Activated naive CD4-positive, alpha-beta T cell treated with anti-CD3 and anti-CD28 coated beads for 36 hours (primary cell): Measurements from ENCODE around the gene ZNF428. TPM values are rescaled to one million over a fixed set of nuclear protein-coding genes. Genes with fewer than 3 reads are reported as not detected.
"Not testable (repeated sequence)": the region's sequence is repeated elsewhere in the genome, so short reads cannot be mapped to it uniquely, and the experiment has no call there.

Experiments used
- CTCF ChIA-PET: fragments of 350-600 bp; sonication (Branson Sonifier 250); formaldehyde crosslinking; loops from one replicate; lab custom pipeline; 2021; ENCODE audit warnings: antibody characterized with exemption; lab: Charles Lee
- DNase-seq: peaks from one replicate; pipeline ENCODE4 v3.0.0-alpha.2; 2020
- H3K27ac Mint-ChIP-seq: one replicate; pipeline ENCODE4 v1.8.0; 2021; ENCODE audit warnings: mild to moderate bottlenecking, mixed read lengths
- H3K27me3 Mint-ChIP-seq: one replicate; pipeline ENCODE4 v1.8.0; 2021; ENCODE audit warnings: low read depth, mixed read lengths
- H3K36me3 Mint-ChIP-seq: one replicate; pipeline ENCODE4 v1.8.0; 2021; ENCODE audit warnings: low read depth, mixed read lengths
- H3K4me1 Mint-ChIP-seq: one replicate; pipeline ENCODE4 v1.8.0; 2021; ENCODE audit warnings: low read depth, mixed read lengths
- H3K4me3 Mint-ChIP-seq: one replicate; pipeline ENCODE4 v1.8.0; 2021; ENCODE audit warnings: mild to moderate bottlenecking, moderate library complexity, mixed read lengths
- H3K9me3 Mint-ChIP-seq: one replicate; pipeline ENCODE4 v1.8.0; 2021; ENCODE audit warnings: mixed read lengths
- intact Hi-C: fragments of 100-400 bp; cut with micrococcal nuclease; formaldehyde crosslinking; loops from one replicate; pipeline ENCODE4 v1.15.1; 2023
- total RNA-seq, 2 experiments: library from RNA; stranded (reverse); gene quantifications; one replicate each; pipeline ENCODE4 v1.2.3, GENCODE V29; 2021

ZNF428 gene
- total RNA-seq, 2 experiments from 2014 or later = 11.4 to 11.8 TPM

DNA sequence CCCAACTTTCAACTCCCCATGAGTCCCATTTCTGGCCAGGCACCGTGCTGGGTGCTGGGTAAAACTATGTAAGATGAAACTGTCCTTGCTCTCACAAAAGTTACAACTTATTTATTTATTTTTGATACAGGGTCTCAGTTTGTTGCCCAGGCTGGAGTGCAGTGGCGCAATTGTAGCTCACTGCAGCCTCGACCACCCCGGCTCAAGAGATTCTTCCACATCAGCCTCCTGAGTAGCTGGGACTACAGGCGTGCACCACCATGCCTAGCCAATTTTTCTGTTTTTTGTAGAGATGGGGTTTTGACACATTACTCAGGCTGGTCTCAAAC, 33.1 kb upstream of the ZNF428 start:
- Mint-ChIP-seq H3K4me1 (no peaks in the 10 kb centered on the region), H3K9me3 (peaks cover 3% of the 10 kb centered on the region), H3K4me3 (no peak overlapping the region), H3K27me3 (no peaks in the 10 kb centered on the region), H3K27ac (no peak overlapping the region), H3K36me3 (peaks cover 16% of the 10 kb centered on the region)
- CTCF ChIA-PET = interaction anchor here (0.5 to 2.4 kb wide), 7 partner anchors 9 to 220 kb away, joined by 3 to 9 read pairs (median 4); no protein-coding TSS in a partner anchor
- DNase-seq = no peak
- intact Hi-C loops = no loop called here

DNA sequence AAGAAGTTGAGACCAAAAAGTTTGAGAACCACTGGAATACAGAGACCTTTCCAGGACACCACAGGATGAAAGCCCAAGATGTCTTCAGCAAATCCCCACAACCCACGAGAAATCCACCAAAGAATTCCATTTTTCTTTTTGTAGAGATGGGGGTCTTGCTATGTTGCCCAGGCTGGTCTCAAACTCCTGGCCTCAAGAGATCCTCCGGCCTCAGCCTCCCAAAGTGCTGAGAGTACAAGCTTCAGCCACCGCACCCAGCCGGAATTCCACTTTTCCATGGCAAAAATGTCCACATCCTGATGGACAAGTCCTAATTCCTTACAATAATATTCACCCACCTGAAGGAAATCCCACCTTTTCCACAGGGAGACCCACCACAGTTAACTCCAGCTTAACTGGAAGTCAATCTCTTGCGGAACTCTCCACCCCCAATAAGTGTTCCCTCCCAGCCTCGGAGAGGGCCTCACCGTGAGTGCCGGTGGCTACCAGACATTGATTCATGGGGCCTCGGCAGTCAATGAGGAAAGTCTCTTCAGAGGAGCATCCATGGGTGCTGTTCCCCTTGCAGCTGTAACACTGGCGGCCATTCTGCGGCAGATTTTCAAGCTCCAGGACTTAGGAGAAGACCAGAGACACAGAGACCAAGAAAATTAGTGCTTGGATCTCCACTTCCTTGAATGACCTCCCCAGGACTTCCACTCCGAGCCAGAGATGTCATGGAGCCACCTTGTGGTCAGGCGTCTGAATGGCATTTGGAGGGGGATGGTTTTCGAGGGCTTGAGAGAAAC, 32.5 kb upstream of the ZNF428 start:
- no peak overlapping the region for H3K27ac Mint-ChIP-seq
- peaks cover 16% of the 10 kb centered on the region for H3K36me3 Mint-ChIP-seq
- peak; percentile 67 for DNase-seq
- H3K9me3 Mint-ChIP-seq = peaks cover 3% of the 10 kb centered on the region
- intact Hi-C loops = no loop called here
- H3K4me3 Mint-ChIP-seq = no peak overlapping the region
- H3K4me1 Mint-ChIP-seq = no peaks in the 10 kb centered on the region
- CTCF ChIA-PET = interaction anchor here (0.7 to 2.4 kb wide), 6 partner anchors 10 to 220 kb away, joined by 3 to 9 read pairs (median 4); no protein-coding TSS in a partner anchor
- H3K27me3 Mint-ChIP-seq = no peaks in the 10 kb centered on the region

DNA sequence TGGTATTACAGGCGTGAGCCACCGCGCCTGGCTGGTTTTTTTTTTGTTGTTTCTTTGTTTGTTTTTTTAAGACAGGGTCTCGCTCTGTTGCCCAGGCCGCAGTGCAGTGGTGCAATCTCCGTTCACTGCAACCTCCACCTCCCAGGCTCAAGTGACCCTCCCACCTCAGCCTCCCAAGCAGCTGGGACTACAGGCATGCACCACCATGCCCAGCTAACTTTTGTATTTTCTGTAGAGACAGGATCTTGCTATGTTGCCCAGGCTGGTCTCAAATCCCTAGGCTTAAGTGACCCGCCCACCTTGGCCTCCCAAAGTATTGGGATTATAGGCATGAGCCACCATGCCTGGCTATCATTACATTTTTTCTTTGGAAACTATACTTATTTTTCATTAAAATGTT, 30.8 kb upstream of the ZNF428 start:
- intact Hi-C loops, H3K36me3 Mint-ChIP-seq, H3K27me3 Mint-ChIP-seq, H3K27ac Mint-ChIP-seq, H3K9me3 Mint-ChIP-seq, H3K4me3 Mint-ChIP-seq, DNase-seq, H3K4me1 Mint-ChIP-seq: not testable (repeated sequence)
- CTCF ChIA-PET = interaction anchor here (0.6 to 1.3 kb wide), 5 partner anchors 12 to 218 kb away, joined by 3 to 4 read pairs (median 4); no protein-coding TSS in a partner anchor

DNA sequence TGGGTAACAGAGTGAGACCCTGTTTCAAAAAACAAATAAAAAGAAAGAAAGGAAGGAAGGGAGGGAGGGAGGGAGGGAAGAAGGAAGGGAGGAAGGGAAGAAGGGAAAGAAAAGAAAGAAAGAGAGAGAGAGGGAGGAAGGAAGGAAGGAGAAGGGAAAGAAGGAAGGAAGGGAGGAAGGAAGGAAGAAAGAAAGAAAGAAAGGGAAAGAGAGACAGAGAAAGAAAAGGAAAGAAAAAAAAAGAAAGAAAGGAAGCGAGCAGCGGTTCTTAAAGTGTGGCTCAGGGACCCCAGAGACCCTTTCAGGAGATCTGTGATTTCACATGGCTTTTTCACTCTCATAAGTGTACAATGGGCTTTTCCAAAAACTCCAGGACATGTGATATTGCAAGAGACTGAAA, 30.1 kb upstream of the ZNF428 start:
- Mint-ChIP-seq H3K4me1 (no peaks in the 10 kb centered on the region), H3K9me3 (no peaks in the 10 kb centered on the region)
- no peak for DNase-seq

DNA sequence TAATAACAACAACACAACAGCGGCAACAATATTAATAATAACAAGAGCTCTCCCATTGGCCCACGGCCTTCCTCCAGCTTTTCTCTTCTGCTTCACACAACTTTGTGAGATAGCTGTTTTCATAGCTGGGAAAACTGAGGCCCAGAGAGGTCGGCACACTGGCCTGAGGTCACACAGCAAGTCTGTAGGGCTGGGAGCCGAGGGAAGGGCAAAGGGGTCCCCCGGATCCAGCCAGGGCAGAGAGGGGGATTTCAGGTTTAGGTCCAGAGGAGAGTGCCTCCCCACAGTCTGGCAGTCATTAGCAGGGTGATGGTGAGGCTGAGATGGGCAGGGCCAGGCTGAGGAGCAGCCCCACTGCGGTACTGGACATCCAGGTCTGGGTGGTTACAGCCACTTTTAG, 29.2 kb upstream of the ZNF428 start:
- DNase-seq = no peak
- CTCF ChIA-PET = interaction anchor here (1.3 to 1.4 kb wide), 2 partner anchors 11 to 55 kb away, joined by 3 to 4 read pairs; no protein-coding TSS in a partner anchor
- H3K4me3 Mint-ChIP-seq = no peak overlapping the region
- no peaks in the 10 kb centered on the region for H3K9me3 Mint-ChIP-seq
- H3K36me3 Mint-ChIP-seq = peaks cover 2% of the 10 kb centered on the region
- intact Hi-C loops = no loop called here
- H3K27ac Mint-ChIP-seq = no peak overlapping the region
- H3K27me3 Mint-ChIP-seq = no peaks in the 10 kb centered on the region
- H3K4me1 Mint-ChIP-seq = no peaks in the 10 kb centered on the region

More for the DNA sequence above, 30.1 kb upstream of the ZNF428 start:
- no peak overlapping the region for H3K27ac Mint-ChIP-seq
- intact Hi-C loops = no loop called here
- CTCF ChIA-PET = interaction anchor here (0.8 to 1.3 kb wide), 3 partner anchors 13 to 130 kb away, joined by 3 to 4 read pairs (median 4); no protein-coding TSS in a partner anchor
- H3K4me3 Mint-ChIP-seq = no peak overlapping the region
- H3K27me3 Mint-ChIP-seq = no peaks in the 10 kb centered on the region
- H3K36me3 Mint-ChIP-seq = peaks cover 3% of the 10 kb centered on the region

DNA sequence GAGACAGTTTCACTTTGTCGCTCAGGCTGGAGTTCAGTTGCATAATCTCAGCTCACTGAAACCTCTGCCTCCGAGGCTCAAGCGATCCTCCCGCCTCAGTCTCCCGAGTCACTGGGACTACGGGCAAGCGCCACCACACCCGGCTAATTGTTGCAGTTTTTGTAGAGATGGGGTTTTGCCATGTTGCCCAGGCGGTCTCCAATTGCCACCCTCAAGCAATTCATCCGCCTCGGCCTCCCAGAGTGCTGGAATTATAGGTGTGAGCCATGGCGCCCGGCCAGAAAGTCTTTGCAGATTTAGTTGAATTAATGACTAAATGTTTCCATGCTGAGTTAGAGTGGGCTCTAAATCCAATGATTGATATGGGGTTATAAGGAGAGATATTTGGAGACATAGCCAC, 24.8 kb upstream of the ZNF428 start:
- Mint-ChIP-seq H3K27ac (no peak overlapping the region), H3K27me3 (peaks cover 7% of the 10 kb centered on the region), H3K9me3 (no peaks in the 10 kb centered on the region), H3K36me3 (peaks cover 2% of the 10 kb centered on the region), H3K4me1 (peaks cover 8% of the 10 kb centered on the region), H3K4me3 (no peak overlapping the region)
- no peak for DNase-seq
- intact Hi-C loops = no loop called here
- CTCF ChIA-PET = interaction anchor here (0.7 kb wide), 1 partner anchor 589 kb away, joined by 5 read pairs; no protein-coding TSS in a partner anchor

DNA sequence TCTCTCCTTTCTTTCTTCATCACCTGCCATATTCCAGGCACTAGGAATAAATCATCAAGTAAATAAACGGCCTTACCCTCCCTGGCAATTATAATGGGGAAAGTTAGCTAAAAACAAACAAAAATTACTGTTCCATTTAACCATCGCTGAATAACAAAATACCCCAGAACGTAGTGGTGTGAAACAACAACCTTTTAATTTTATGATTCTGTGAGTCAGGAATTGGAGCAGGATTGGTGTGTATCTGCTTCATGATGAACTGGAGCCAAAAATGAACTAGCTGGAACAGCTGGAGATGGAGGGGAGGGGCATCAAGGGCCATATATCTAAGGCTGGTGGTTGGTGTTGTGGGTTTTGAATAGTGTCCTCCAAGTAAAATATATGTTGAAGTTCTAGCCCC, 23.9 kb upstream of the ZNF428 start:
- CTCF ChIA-PET = no interaction called here
- Mint-ChIP-seq H3K27me3 (peaks cover 16% of the 10 kb centered on the region), H3K27ac (no peak overlapping the region), H3K4me3 (no peak overlapping the region), H3K36me3 (peaks cover 1% of the 10 kb centered on the region), H3K9me3 (no peaks in the 10 kb centered on the region), H3K4me1 (peaks cover 13% of the 10 kb centered on the region)
- DNase-seq = no peak
- intact Hi-C loops = no loop called here

DNA sequence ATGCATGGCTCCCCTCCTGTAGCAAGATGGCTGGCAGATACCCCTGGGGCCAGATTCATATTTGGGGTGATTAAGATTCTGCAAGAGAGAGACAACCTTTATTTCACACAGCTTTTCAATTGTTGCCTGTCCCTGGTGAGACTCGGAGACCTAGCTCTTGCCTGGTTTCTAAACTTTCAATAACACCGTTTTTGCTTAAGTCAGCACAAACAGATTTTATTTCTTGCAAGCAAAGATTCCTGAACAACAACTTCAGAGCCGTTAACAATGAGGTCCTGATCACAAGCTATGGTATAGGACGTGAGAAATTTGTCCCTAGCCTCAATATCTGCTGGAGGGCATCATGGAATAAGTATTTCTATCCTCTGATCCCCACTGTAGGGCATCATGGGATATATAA, 23.1 kb upstream of the ZNF428 start:
- Mint-ChIP-seq H3K4me1 (peaks cover 13% of the 10 kb centered on the region), H3K9me3 (no peaks in the 10 kb centered on the region), H3K27me3 (peaks cover 20% of the 10 kb centered on the region), H3K36me3 (no peaks in the 10 kb centered on the region), H3K4me3 (no peak overlapping the region), H3K27ac (no peak overlapping the region)
- CTCF ChIA-PET = interaction anchor here (1.2 kb wide), 1 partner anchor 11 kb away, joined by 3 read pairs; no protein-coding TSS in a partner anchor
- DNase-seq = no peak
- intact Hi-C loops = no loop called here

DNA sequence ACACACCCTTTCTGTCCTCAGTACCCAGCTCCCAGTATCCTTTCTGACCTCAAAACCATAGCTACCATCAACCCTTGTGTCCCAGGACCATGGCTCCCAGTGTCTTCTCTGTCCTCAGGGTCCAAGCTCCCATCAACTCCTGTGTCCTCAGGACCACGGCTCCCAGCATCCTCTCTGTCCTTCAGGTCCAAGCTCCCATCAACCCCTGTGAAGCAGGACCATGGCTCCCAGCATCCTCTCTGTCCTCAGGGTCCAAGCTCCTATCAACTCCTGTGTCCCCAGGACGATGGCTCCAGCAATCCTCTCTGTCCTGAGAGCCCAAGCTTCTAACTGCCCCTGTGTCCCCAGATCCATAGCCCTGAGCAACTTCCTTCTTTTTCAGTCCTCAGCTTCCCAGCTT, 21.9 kb upstream of the ZNF428 start:
- peaks cover 20% of the 10 kb centered on the region for H3K27me3 Mint-ChIP-seq
- H3K4me3 Mint-ChIP-seq = peak overlapping the region; percentile 1
- intact Hi-C loops = loop anchor here (2.0 kb wide), 1 partner anchor 27 kb away; no protein-coding TSS in a partner anchor
- no peaks in the 10 kb centered on the region for H3K36me3 Mint-ChIP-seq
- CTCF ChIA-PET = interaction anchor here (1.1 kb wide), 1 partner anchor 168 kb away, joined by 3 read pairs; no protein-coding TSS in a partner anchor
- H3K4me1 Mint-ChIP-seq = peaks cover 13% of the 10 kb centered on the region
- H3K27ac Mint-ChIP-seq = no peak overlapping the region
- no peaks in the 10 kb centered on the region for H3K9me3 Mint-ChIP-seq
- DNase-seq = no peak

DNA sequence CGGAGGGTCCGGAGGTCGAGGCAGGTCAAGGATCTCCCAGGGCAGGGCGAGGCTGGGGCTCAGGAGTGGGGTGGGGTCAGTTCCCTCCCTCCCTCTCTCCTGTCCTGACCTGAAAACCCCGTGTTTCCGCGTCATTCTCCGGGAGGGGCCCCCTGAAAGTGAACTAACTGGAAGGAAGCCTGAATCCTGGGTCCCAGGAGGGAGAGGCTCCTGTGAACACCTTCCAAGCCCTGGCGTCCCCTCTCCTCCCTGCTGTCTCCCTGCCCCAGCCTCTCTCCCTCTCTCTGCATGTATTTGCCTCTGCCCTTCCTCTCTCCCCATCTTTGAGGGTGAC, 21.0 kb upstream of the ZNF428 start:
- H3K36me3 Mint-ChIP-seq = no peaks in the 10 kb centered on the region
- H3K27ac Mint-ChIP-seq = no peak overlapping the region
- no peak for DNase-seq
- intact Hi-C loops = loop anchor here (2.0 kb wide), 1 partner anchor 28 kb away; no protein-coding TSS in a partner anchor
- H3K4me3 Mint-ChIP-seq = peak overlapping the region; percentile 72
- H3K4me1 Mint-ChIP-seq = peaks cover 13% of the 10 kb centered on the region
- CTCF ChIA-PET = no interaction called here
- peaks cover 20% of the 10 kb centered on the region for H3K27me3 Mint-ChIP-seq
- no peaks in the 10 kb centered on the region for H3K9me3 Mint-ChIP-seq

DNA sequence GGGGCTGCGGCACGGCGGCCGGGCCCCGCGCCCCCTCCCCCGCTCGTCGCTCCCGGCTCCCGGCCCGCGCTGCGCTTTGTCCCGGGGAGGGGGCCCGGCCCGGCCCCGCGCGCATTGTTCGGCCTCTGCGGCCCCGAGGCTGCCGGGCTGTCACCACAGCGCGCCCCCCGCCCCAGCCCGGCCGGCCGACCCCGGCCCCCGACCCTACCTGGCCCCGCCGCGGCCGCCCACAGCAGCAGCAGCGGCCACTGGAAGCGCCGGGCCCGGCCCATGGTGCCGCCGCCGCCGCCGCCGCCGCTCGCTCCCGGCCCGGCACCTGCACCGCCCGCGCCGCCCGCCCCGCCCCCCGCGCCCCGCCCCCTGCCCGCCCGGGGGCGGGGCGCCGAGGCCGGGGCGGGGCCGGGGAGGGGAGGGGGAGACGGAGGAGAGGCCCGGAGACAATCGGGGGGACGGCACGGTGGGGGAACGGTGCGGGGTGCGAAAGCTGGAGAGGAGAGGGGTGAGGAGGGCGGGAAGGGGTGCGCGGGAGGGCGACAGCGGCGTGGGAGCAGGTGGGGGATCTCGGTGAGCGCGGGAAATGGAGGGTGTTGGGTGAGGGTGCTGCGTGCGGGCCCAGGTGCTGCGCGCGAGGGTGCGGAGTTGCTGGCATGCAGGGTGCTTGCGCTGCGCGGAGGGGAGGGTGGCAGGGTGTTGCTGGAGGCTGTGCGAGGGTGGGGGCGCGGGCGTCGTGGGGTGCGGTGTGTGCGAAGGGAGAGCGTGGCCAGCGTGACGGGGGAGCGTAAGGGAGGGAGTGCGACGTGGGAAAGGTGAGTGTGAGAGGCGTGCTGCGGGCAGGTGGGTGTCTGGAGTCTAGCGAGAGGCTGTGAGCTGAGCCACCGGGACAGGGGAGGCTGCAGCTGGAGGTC, 20.3 kb upstream of the ZNF428 start, which contains the start of gene CADM4:
CADM4 (minus strand) TSS at position 332 of the 905 bp plus-strand sequence; CDS start at position 272, 60 bp downstream.
- Mint-ChIP-seq H3K36me3 (no peaks in the 10 kb centered on the region), H3K4me1 (peaks cover 13% of the 10 kb centered on the region), H3K27ac (no peak within 1 kb of the TSS), H3K27me3 (peaks cover 20% of the 10 kb centered on the region), H3K9me3 (no peaks in the 10 kb centered on the region), H3K4me3 (peak within 1 kb of the TSS; percentile 72)
- peak; percentile 49 for DNase-seq
- CTCF ChIA-PET = no interaction called here
- intact Hi-C loops = loop anchor here (2.0 kb wide), 1 partner anchor 29 kb away; no protein-coding TSS in a partner anchor

DNA sequence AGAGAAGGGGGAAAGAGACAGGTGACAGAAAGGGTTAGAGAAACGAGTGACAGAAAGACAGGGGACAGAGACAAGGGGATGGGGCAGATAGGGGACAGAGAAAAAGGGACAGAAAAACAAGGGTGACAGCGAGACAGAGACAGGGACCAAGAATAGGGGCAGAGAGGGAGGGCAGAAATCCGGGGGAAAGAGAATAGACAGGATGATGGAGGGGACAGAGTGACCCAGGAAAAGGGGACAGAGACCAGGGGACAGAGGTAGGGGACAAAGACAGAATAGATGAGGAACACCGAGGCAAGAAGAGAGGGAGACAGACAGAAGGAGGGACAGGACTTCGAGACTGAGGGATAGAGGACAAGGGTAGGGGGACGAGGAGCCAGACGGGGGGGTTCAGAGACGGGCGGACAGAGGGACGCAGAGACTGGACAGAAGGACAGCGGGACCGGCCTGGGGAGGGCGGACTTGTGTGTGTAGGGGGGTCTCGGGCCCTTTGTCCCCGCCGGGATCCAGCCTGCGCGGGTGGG, 19.6 kb upstream of the ZNF428 start:
- peak overlapping the region; percentile 67 for H3K4me3 Mint-ChIP-seq
- peaks cover 13% of the 10 kb centered on the region for H3K4me1 Mint-ChIP-seq
- H3K27me3 Mint-ChIP-seq = peaks cover 20% of the 10 kb centered on the region
- CTCF ChIA-PET = no interaction called here
- no peaks in the 10 kb centered on the region for H3K9me3 Mint-ChIP-seq
- DNase-seq = no peak
- intact Hi-C loops = no loop called here
- no peaks in the 10 kb centered on the region for H3K36me3 Mint-ChIP-seq
- no peak overlapping the region for H3K27ac Mint-ChIP-seq
